Testis (tissue), 2 donors: Measurements from ENCODE around the gene CELA2A.

Source experiments
- POLR2A ChIP-seq: fragments of 450-650 bp; IDR thresholded peaks from one replicate; pipeline ENCODE4 v1.6.1; 2017; ENCODE audit warnings: antibody characterized with exemption, mild to moderate bottlenecking, moderate library complexity
- TF ChIP-seq, protein P1 (sequence below), 3 experiments: fragments of 450-650 bp in 2 of 3; fragments of 200-600 bp in 1 of 3; sonication (generic) in 1 of 3; IDR thresholded peaks; one replicate each; pipeline ENCODE4 v1.5.1; 2016 to 2019; ENCODE audit warnings: antibody characterized with exemption in 3 of 3, mild to moderate bottlenecking in 2 of 3, moderate library complexity in 1 of 3

DNA sequence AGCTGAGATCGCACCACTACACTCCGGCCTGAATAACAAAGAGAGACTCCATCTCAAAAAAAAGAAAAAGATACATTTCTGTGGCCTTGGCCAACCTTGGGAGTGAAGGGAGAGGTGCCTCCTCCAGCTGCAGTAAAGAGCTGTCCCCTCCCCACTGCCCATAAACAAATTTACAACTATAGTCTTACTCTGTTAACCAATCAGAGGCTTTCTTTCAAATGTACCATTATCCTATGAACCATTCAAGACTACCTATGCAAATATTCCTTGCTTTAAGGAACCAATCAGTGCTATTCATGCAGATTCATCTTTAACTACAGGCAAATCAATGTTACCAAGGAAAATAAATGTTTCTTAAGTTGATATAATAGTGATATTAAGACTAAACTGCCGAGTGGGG lies 20.4 kb downstream of the CELA2A start:
- TF ChIP-seq, protein P1, sequence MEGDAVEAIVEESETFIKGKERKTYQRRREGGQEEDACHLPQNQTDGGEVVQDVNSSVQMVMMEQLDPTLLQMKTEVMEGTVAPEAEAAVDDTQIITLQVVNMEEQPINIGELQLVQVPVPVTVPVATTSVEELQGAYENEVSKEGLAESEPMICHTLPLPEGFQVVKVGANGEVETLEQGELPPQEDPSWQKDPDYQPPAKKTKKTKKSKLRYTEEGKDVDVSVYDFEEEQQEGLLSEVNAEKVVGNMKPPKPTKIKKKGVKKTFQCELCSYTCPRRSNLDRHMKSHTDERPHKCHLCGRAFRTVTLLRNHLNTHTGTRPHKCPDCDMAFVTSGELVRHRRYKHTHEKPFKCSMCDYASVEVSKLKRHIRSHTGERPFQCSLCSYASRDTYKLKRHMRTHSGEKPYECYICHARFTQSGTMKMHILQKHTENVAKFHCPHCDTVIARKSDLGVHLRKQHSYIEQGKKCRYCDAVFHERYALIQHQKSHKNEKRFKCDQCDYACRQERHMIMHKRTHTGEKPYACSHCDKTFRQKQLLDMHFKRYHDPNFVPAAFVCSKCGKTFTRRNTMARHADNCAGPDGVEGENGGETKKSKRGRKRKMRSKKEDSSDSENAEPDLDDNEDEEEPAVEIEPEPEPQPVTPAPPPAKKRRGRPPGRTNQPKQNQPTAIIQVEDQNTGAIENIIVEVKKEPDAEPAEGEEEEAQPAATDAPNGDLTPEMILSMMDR (IDR thresholded peaks at IDR 0.05): no peak
- no peak for TF ChIP-seq POLR2A
